Measurements from ENCODE around the gene MYOM1. TPM values are rescaled to one million over a fixed set of nuclear protein-coding genes. Genes with fewer than 3 reads are reported as not detected.

MYOM1 gene
- total and polyA plus RNA-seq, 7 donors: 3.3 to 37.7 (median 17.3) TPM

DNA sequence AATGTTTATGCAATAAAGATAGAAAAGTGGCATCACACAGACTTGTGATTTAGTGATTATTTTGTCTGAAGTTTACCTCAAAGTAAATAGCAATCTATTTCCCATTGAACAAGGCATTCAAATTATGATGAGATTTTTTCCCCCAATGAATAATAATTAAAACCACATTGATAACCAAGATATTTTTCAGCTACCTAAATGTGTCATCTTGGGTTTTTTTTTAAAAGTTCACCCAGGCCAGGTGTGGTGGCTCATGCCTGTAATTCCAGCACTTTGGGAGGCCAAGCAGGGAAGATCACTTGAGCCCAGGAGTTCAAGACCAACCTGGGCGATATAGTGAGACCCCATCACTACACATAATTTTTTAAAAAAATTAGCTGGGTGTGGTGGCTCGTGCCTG is 27.0 kb downstream of the MYOM1 start:
- no peaks in the 10 kb centered on the region for H3K9me3 ChIP-seq
- WGBS, 2 donors: 95 to 96% methylated on average over 2 of the region's 2 CpGs
- no peak overlapping the region for H3K27ac ChIP-seq
- H3K36me3 ChIP-seq: peaks cover 0 to 12% (median 3%) of the 10 kb centered on the region in 4 donors
- DNase-seq: no peak
- TF ChIP-seq, protein P1, sequence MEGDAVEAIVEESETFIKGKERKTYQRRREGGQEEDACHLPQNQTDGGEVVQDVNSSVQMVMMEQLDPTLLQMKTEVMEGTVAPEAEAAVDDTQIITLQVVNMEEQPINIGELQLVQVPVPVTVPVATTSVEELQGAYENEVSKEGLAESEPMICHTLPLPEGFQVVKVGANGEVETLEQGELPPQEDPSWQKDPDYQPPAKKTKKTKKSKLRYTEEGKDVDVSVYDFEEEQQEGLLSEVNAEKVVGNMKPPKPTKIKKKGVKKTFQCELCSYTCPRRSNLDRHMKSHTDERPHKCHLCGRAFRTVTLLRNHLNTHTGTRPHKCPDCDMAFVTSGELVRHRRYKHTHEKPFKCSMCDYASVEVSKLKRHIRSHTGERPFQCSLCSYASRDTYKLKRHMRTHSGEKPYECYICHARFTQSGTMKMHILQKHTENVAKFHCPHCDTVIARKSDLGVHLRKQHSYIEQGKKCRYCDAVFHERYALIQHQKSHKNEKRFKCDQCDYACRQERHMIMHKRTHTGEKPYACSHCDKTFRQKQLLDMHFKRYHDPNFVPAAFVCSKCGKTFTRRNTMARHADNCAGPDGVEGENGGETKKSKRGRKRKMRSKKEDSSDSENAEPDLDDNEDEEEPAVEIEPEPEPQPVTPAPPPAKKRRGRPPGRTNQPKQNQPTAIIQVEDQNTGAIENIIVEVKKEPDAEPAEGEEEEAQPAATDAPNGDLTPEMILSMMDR (IDR thresholded peaks at IDR 0.05): no peak
- H3K4me1 ChIP-seq: no peaks in the 10 kb centered on the region
- H3K27me3 ChIP-seq: no peaks in the 10 kb centered on the region
- intact Hi-C loops (cut with DNase I): no loop called here
- no peak overlapping the region for H3K4me3 ChIP-seq

GRCh38 chr18:3192286-3192685 is 27.5 kb downstream of the MYOM1 start:
- H3K27me3 ChIP-seq: no peaks in the 10 kb centered on the region
- H3K27ac ChIP-seq: no peak overlapping the region
- TF ChIP-seq, protein P1 (IDR thresholded peaks at IDR 0.05): no peak
- TF ChIP-seq EP300 (IDR thresholded peaks at IDR 0.05): no peak
- TF ChIP-seq POLR2AphosphoS5 (IDR thresholded peaks at IDR 0.05): no peak
- no peak for TF ChIP-seq POLR2A (IDR thresholded peaks at IDR 0.05)
- no peaks in the 10 kb centered on the region for H3K4me1 ChIP-seq
- H3K9me3 ChIP-seq: no peaks in the 10 kb centered on the region
- no peak for DNase-seq
- peaks cover 0 to 16% (median 3%) of the 10 kb centered on the region in 4 donors for H3K36me3 ChIP-seq
- intact Hi-C loops (cut with DNase I): no loop called here
- no peak overlapping the region for H3K4me3 ChIP-seq

DNA sequence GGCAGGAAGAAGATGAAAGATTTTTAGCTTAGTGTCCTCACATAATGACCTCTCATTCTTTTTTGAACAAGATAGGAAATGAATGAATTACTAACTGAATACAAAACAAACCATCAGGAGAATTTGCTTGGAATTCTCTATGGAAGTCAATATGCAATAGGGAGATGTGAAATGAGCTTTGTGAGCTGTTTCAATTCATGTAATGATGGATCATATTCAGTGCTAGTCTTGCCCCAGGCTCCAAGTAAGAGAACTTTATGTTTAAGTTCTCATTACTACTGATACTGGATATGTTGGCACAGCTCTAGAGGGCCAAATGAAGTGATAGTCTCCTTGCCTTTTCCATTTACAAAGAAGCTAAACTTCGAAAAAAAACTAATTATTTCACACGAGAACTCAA is 29.2 kb downstream of the MYOM1 start:
- no peak for TF ChIP-seq POLR2AphosphoS5 (IDR thresholded peaks at IDR 0.05)
- no peak for TF ChIP-seq EP300 (IDR thresholded peaks at IDR 0.05)
- TF ChIP-seq, protein P1 (IDR thresholded peaks at IDR 0.05): no peak
- no peak for TF ChIP-seq POLR2A (IDR thresholded peaks at IDR 0.05)
- no peaks in the 10 kb centered on the region for H3K4me1 ChIP-seq

GRCh38 chr18:3189884-3190283 is 29.9 kb downstream of the MYOM1 start:
- H3K27me3 ChIP-seq: no peaks in the 10 kb centered on the region
- no peaks in the 10 kb centered on the region for H3K9me3 ChIP-seq
- H3K4me1 ChIP-seq: no peaks in the 10 kb centered on the region
- WGBS, 2 donors: 80 to 85% methylated on average over 5 of the region's 5 CpGs
- H3K36me3 ChIP-seq: peaks cover 0 to 27% (median 5%) of the 10 kb centered on the region in 4 donors
- TF ChIP-seq, protein P1 (IDR thresholded peaks at IDR 0.05): no peak
- TF ChIP-seq POLR2A (IDR thresholded peaks at IDR 0.05) (no peak), EP300 (IDR thresholded peaks at IDR 0.05) (no peak), POLR2AphosphoS5 (IDR thresholded peaks at IDR 0.05) (no peak)
- H3K4me3 ChIP-seq: no peak overlapping the region
- intact Hi-C loops (cut with DNase I): no loop called here
- DNase-seq: no peak
- no peak overlapping the region for H3K27ac ChIP-seq

More for the DNA sequence above, 29.2 kb downstream of the MYOM1 start:
- no peaks in the 10 kb centered on the region for H3K27me3 ChIP-seq
- H3K4me3 ChIP-seq: no peak overlapping the region
- H3K36me3 ChIP-seq: peaks cover 0 to 24% (median 5%) of the 10 kb centered on the region in 4 donors
- no peak overlapping the region for H3K27ac ChIP-seq
- whole genome bisulfite sequencing, 2 donors: 89% methylated on average over 2 of the region's 2 CpGs
- DNase-seq: no peak
- intact Hi-C loops (cut with DNase I): no loop called here
- no peaks in the 10 kb centered on the region for H3K9me3 ChIP-seq

Measured in sigmoid colon (tissue), 7 donors.